ENCODE data around the gene MAMLD1. TPM values are rescaled to one million over a fixed set of nuclear protein-coding genes. Genes with fewer than 3 reads are reported as not detected.

MAMLD1 gene
- total and polyA plus RNA-seq, 2 of the 8 experiments (the other 6 are each of a cell fraction or from before 2014, with no cell fraction given), result 0.09 to 0.26 TPM

DNA sequence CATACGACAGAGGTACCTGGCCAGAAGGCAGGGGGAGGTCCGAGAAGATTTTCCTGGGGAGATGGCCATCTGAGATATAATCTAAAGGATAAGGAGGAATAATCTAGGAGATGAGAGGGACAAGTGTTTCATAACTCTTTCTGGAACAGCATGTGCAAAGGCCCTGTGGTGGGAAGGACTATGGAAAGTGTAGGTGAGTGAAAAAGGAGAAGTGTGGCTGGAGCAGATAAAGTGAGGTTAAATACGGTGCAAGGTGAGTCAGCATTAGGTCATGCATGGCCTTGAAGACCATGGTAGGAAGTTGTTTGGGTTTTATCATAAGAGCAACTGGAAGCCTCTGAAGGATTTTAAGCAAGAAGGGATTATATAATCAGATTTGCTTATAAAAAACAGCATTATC lies 170.7 kb downstream of the MAMLD1 start:
- Histone ChIP-seq H2BK15ac (ENCODE audit: low read length) (no peak overlapping the region), H2BK120ac (replicated peaks; ENCODE audit: low read depth, low read length) (no peak overlapping the region), H3K4ac (replicated peaks; ENCODE audit: insufficient read length, low read depth, low read length) (no peak overlapping the region), H2AFZ (ENCODE audit: low read length) (no peak overlapping the region), H4K20me1 (replicated peaks in 1 of 2; ENCODE audit: control insufficient read depth in 1 of 2, insufficient read depth in 2 of 2, low read length in 2 of 2) (no peaks in the 10 kb centered on the region), H3K23ac (ENCODE audit: insufficient read length) (no peak overlapping the region), H4K5ac (ENCODE audit: insufficient read length, low read depth, low read length) (no peak overlapping the region), H3K79me2 (ENCODE audit: control insufficient read depth in 1 of 2, insufficient read depth in 2 of 2, low read length in 2 of 2) (no peaks in the 10 kb centered on the region), H3K27ac (ENCODE audit: low read depth, low read length) (no peak overlapping the region), H4K8ac (ENCODE audit: extremely low read depth, insufficient read depth, low read length) (no peak overlapping the region), H3K56ac (replicated peaks; ENCODE audit: insufficient read length, low read depth, low read length) (no peak overlapping the region), H3K14ac (ENCODE audit: insufficient read length) (no peak overlapping the region), H3K4me2 (ENCODE audit: insufficient read depth in 1 of 2, low read depth in 2 of 2, low read length in 2 of 2) (no peak overlapping the region), H3K23me2 (ENCODE audit: low read depth, low read length) (no peaks in the 10 kb centered on the region), H2BK20ac (ENCODE audit: low read length) (no peak overlapping the region), H3K36me3 (ENCODE audit: control insufficient read depth in 2 of 4, insufficient read depth in 4 of 4, low read length in 3 of 4) (no peaks in the 10 kb centered on the region), H2BK5ac (ENCODE audit: low read depth, low read length) (no peak overlapping the region), H3K27me3 (replicated peaks in 1 of 4; ENCODE audit: control insufficient read depth in 3 of 4, extremely low read depth in 1 of 4, insufficient read depth in 3 of 4, low read length in 3 of 4) (no peaks in the 10 kb centered on the region), H3K9me3 (ENCODE audit: insufficient read depth in 2 of 2, low read depth in 1 of 2, low read length in 1 of 2) (no peaks in the 10 kb centered on the region), H3K79me1 (ENCODE audit: low read depth, low read length) (no peaks in the 10 kb centered on the region), H4K91ac (replicated peaks; ENCODE audit: insufficient read length, low read length) (no peak overlapping the region), H3K18ac (ENCODE audit: extremely low read depth, low read length) (no peak overlapping the region), H3K4me1 (replicated peaks in 1 of 4; ENCODE audit: control insufficient read depth in 3 of 4, insufficient read depth in 4 of 4, low read length in 3 of 4) (no peaks in the 10 kb centered on the region), H3K9ac (replicated peaks in 1 of 4; ENCODE audit: extremely low read depth in 1 of 4, low read depth in 3 of 4, low read length in 3 of 4) (no peak overlapping the region), H2BK12ac (ENCODE audit: low read depth, low read length) (no peak overlapping the region), H2AK5ac (ENCODE audit: low read depth, low read length) (no peak overlapping the region), H3K4me3 (ENCODE audit: extremely low read depth in 1 of 4, insufficient read depth in 2 of 4, low read depth in 3 of 4, low read length in 4 of 4) (no peak overlapping the region)
- FAIRE-seq (no peak), DNase-seq (ENCODE audit: low read depth in 1 of 2, low spot score in 2 of 2) (no peak)
- WGBS, 2 experiments (ENCODE audit: extremely low coverage in 1 of 2, insufficient coverage in 1 of 2, insufficient read length in 1 of 2, insufficient replicate concordance in 2 of 2, low coverage in 1 of 2, low lambda C conversion rate in 2 of 2, missing lambda C conversion rate in 1 of 2), result 89% methylated on average over 3 of the region's 3 CpGs; no CpG with 5 or more reads in 1 of the 2 experiments
- TF ChIP-seq EZH2 (IDR thresholded peaks at IDR 0.05; ENCODE audit: low read depth, low read length, severe bottlenecking), result no peak
- TF ChIP-seq, protein P1, sequence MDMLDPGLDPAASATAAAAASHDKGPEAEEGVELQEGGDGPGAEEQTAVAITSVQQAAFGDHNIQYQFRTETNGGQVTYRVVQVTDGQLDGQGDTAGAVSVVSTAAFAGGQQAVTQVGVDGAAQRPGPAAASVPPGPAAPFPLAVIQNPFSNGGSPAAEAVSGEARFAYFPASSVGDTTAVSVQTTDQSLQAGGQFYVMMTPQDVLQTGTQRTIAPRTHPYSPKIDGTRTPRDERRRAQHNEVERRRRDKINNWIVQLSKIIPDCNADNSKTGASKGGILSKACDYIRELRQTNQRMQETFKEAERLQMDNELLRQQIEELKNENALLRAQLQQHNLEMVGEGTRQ (IDR thresholded peaks at IDR 0.05; ENCODE audit: low read length), result no peak
- TF ChIP-seq RBBP5 (IDR thresholded peaks at IDR 0.05; ENCODE audit: borderline replicate concordance, low read depth, low read length), result no peak
- no peak for TF ChIP-seq SP1 (IDR thresholded peaks at IDR 0.05; ENCODE audit: low read depth, low read length)
- ChIA-PET POLR2A (ENCODE audit: partially characterized antibody) (interaction anchor here (0.6 kb wide), 1 partner anchor 15 kb away, joined by 4 read pairs; no protein-coding TSS in a partner anchor), CTCF (ENCODE audit: partially characterized antibody) (no interaction called here)
